Astrocyte of the hippocampus (primary cell): ENCODE results near the gene FAM13A.
"Not testable (repeated sequence)": the region's sequence is repeated elsewhere in the genome, so short reads cannot be mapped to it uniquely, and the experiment has no call there.

Source experiments
- DNase-seq: peaks from one replicate; pipeline ENCODE4 v3.0.0; 2011; ENCODE audit warnings: low read depth, low spot score

Gene FAM13A

DNA sequence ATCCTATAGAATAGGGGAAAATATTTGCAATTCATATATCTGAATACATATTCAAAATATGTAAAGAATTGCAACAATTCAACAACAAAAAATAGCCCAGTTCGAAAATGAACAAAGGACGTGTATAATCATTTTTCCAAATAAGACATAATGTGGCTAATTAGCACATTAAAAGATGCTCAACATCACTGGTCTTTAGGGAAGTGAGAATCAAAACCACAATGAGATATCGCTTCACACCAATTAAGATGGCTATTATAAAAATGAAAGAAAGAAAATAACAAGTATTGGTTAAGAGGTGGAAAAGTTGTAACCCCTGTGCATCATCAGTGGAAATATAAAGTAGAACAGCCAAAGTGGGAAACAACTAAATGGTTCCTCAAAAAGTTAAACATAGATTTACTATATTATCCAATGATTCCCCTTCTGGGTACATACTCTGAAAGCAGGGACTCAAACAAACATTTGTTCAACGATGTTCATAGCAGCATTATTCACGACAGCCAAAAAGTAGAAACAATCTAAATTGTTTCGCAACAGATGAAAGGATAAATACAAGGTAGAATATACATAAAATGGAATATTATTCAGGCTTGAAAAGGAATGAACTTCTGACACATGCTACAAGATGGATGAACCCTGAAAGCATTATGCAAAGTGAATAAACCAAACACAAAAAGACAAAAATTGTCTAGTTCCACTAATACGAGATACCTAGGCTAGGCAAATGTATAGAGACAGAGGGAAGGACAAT is 12.7 kb downstream of the FAM13A start:
- DNase-seq = no peak

DNA sequence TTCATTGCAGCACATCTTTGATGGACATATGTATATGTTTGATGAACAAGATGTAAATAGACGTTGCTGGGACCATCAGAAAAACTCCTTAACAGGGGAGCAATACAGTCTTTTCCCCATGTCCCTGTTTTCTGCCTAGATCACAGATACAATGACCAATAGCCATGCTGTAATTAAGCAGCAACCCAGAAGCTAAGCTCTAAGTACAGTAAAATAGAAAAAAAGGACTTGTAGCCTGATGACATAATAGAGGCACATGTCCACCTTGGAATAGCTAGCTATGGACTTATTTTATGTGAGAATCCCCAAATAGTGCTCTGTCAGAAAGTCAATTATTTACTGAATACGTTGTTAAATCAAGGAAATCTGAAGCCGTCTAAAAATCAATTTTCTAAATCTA is 14.9 kb downstream of the FAM13A start:
- no peak for DNase-seq

DNA sequence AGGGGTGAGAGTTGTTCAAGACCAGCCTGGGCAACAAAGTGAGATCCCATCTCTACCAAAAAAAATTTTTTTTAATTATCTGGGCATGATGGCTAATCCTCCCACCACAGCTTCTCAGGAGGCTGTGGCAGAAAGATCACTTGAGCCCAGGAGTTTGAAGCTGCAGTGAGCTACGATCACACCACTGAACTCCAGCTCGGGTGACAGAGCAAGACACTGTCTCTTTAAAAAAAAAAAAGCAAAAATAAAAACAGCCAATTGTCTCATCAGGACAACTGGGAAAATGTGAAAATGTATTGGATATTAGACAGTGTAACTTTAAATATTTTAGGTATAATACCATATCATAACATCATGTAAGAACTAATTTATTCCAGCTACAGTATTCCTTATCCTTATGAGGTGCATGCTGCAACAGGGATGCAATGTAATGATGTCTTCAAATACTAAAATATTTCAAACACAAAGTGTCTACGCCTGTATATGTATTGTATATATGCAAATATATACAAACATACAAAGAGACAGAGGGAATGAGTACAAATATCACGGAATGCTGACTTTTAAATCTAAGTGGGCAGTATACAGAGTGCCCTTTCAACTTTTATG is 17.2 kb downstream of the FAM13A start:
- DNase-seq = no peak

DNA sequence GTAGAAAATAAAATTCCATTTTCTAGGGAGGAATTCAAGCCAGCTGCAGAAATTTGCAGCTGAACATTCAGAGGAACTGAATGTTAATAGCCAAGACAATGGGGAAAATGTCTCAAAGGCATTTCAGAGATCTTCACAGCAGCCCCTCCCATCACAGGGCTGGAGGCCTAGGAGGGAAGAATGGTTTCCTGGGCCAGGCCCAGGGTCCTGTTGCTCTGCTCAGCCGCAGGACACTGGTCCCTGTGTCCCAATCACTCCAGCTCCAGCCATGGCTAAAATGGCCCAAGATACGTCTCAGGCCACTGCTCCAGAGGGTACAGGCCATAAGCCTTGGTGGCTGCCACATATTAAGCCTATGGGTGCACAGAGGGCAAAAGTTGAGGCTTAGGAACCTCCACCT is 20.4 kb downstream of the FAM13A start:
- DNase-seq = no peak

DNA sequence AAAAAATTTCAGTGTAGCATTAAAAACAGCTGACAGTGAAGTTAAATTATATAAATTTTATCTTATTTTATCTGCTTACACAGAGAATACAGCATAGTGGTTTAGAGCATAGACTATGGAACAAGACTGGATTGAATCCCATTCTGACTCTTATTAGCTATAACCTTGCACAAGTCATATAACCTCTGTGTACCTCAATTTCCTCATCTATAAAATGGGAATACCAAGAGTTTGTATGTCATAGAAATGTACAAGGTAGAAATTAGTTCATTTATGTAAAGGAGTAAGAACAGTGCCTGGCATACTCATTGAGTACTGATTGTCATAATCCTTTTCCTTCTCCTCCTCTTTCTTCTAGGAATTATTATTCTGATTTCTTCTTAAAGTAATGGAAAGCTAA is 25.7 kb downstream of the FAM13A start:
- no peak for DNase-seq

DNA sequence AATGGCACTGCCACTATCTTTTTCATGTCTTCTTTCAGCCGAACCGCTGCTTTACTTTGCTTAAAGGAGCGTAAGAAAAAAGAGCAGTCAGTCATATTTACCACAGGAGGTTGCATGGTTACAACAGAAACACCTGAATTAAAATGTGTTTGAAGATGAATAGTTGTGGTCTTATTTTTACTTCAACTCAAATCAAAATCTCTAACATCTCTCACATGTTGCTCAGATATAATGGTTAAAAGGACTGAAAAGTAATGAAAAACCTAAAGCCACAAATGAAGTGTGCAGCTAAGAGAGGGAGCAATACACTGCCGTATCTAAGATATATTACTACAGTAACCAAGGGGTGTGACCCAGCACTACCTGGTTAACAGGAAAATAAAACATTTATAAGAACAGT is 27.4 kb downstream of the FAM13A start:
- DNase-seq = no peak

DNA sequence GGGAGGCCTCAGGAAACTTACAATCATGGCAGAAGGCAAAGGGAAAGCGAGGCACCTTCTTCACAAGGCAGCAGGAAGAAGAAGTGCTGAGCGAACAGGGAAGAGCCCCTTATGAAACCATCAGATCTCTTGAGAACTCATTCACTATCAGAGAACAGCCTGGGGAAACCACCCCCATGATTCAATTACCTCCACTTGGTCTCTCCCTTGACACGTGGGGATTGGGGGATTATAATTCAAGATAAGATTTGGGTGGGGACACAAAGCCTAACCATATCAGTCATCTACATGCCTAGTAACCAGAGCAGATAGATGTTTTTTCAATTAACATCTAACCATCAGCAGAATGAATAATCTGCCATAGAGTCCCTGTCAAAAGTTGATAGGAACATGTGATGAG is 30.4 kb downstream of the FAM13A start:
- DNase-seq = no peak

DNA sequence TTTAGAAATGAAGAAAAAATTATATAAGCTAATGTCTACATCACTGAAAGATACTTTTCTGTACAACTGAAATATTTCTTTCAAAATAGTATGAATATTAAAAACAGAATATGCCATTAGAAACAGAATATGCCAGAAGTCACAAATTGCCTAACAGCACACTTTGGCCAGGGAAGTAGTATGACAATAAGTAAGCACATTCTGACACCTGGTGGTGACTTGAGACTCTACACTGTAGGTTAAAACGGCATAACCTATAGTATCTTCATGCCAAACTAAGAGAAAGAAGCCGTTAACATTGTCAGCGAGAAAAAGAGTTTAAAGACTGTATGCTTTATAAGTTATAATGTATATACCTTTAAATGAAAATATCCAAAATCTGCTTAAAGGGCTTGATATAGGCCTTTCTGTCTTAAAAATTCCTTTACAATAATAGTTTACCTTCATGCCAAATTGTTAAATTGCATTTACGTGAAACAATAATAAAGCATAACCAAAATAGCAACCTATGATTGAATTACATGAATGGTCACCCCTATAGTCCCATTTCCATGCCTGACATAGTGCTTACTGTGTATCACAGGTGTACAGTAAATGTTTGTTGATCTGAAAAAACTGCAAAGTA is 32.8 kb downstream of the FAM13A start:
- peak; percentile 82 for DNase-seq

DNA sequence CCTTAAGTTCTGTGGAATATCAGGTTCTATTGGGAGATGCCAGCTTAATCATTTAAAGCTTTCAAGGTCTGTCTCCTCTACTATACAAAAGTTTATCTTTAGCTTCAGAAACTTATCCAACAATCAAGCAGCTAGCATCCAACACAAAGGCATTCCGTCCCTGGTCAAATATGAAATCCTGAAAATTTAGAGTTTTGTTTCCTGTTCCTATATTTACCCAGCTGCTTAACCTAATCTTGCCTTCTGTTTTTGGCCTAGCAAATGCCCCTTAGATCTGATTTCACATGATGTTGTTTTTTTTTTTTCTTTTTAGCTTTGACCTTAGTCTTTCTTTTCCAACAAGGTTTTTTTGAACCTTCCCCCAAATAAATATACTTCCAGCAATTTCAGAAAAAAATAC is 33.8 kb downstream of the FAM13A start:
- DNase-seq = no peak

DNA sequence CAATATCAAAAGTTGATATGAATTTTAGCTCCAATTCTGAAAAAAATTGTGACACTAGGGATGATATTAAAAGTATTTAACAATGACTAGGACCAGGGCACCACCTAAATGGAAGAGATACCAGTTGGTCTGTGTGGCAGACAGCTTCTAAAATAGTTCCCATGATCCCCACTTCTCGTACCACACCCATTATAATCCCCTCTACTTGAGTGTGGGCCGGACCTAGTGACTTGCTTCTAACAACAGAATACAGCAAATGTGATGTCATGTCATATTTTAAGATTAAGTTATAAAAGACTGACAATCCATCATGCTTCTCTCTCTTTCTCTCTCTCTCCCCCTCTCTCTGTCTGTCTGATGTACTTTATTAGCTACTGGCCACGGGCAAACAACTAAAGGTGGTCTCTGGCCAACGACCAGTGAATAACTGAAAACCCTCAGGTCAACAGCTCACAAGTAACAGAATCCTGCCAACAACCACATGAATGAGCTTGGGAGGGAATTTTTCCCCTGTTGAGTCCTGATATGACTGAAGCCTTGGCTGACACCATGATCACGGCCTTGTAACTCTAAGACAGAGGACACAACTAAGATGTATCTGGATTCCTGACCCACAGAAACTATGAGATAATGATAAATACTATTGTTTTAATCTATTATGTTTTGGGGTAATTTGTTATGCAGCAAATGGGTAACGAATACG is 34.4 kb downstream of the FAM13A start:
- peak; percentile 72 for DNase-seq

DNA sequence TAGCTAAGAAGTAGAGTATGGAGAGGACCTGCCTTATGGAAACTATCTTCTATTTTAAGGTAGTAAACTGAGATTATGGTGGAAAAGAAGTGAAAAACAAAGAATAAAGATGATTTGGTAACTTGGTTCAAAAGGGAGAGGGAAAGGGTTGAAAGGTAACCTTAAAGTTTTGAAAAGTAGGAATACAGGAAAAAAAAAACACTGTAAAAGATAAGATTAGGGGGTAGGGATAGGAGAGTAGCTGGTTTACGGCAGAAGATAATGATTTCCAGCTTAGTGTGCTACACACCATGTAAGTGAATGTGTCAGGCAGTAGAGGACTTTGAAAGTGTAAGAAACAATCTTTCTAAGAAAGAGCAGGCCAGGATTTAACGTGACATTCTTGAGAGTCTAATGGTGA is 35.3 kb downstream of the FAM13A start:
- DNase-seq = no peak

DNA sequence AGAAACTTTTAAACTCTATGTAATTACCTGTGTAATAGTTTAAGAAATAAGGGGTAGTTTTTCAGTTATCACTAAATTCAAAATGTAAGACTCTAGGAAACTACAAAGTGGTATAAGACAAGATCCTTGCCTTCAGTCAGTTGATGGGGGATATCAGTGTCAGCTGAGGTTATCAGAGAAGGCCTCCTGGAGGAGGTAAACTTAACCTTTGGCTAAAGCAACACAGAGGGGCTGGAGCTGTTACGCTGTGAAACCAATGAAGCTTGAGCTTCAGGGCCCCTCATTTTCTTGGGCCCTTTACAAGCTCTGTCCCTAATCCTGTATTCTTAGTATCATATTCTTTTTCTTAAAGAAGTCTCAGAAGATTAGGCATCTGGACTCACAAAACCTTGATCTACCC is 35.9 kb downstream of the FAM13A start:
- DNase-seq = no peak

DNA sequence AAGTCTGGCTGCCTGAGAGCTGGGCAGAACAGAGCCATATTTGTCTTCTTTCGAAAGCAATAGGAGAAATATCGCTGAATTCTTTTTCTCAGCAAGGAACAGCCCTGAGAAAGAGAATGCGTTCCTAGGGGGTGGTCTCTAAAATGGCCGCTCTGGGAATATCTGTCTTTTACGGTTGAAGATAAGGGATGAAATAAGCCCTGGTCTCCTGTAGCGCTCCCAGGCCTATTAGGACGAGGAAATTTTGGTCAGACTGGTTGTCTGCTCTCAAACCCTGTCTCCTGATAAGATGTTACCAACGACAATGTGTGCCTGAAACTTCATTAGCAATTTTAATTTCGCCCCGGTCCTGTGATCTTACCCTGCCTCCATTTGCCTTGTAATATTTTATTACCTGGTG is 42.1 kb downstream of the FAM13A start:
- not testable (repeated sequence) for DNase-seq

DNA sequence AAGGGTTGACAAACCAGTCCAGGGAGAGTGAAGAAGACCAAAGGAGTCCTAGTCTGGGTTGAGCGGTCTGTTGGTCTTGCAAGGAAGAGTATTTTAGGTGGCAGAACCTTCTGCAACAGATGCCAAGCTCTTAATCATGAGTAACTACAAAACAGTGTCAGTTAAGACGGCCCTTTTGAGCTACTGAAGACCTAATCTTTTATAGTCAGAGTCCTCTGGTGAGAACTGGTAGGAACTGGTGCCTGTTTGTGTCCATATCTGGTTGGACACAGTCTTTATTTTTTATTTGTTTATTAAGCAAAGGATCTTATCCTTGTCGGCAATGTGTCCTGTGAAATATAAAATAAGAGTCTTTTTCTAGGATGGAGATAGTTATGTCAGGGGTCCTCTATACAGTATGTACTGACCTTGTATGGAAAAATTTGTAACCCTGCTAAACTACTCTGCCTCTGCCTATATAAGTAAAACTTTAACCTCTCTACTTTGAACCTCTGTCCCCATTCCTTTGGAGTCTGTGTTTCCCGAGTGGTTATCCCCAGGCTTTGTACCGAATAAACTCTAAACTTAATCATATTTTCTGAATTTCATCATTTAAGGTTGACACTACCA is 47.1 kb downstream of the FAM13A start:
- DNase-seq = no peak

DNA sequence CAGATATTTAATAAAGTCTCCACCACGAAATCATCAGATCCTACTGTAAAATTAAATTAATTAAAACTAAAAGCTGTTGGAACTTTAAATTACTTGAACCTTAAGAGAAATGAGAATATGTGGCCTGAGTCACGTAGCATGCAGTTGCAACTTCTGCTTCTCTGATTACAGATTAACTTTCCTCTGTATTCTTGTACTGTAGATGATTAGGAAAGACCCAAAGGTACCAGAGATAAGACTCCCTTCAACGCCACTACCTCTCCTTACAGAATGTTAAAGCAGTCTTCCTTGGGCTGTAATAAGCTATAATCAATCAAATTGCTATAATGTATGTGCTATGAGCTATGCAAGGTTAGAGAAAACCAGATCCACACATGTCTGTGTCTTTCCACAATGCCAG is 47.9 kb downstream of the FAM13A start:
- DNase-seq = no peak

DNA sequence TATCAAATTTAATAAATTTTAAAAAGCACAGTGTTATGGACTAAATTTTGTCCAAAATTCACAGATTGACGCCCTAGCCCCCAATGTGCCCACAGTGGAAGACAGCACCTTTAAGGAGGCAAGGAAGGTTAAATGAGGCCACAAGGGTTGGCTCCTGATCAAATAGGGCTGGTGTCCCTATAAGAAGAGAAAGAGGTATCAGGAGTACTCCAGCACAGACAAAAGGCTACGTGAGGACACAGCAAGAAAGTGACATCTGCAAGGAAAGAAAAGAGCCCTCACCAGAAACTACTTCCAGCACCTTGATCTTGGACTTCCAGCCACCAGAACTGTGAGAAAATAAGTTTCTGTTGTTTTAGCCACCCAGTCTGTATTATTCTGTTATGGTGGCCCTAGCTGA is 48.8 kb downstream of the FAM13A start:
- no peak for DNase-seq

DNA sequence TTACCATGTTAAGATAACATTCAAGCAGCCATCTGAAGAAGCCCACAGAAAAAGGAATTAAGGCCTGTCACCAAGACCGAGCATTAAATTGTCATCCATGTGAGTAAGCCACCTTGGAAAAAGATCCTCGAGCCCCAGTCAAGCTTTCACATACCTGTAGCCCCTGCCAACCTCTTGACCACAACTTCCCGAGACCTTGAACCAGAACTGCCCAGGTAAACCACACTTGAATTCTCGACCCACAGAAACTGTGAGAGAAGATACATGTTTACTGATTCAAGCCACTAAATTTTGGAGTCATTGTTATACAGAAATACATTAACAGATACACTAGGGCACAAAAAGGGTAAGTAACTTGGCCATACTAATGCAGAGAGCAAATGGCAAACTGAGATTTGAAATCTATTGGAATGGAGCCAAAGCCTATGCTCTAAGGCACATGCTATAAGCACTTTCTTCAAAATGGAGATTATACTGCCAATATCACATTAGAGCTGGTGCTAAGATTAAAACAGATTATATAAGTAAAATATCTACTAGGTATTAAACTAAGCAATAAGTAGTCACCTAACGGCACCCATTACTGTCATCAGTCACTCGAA is 49.5 kb downstream of the FAM13A start:
- DNase-seq = no peak

DNA sequence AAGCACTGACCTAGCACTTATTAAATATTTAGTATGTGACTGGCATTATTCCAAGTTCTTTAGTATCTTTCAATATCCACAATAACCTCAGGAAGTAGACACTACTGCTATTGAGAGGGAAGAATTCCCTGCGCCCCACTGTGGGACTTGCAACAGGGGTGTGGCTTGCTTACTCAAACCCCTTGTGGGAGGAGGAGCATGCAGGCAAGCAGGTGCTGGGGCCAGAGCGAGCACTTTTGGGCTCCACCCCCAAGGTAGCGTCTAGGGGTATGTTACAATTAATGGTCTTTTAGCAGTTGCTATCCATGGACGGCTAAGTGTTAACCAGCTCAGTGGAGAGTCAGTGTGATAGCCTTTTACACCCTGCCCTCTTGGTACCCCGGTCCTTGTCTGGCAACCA is 50.7 kb downstream of the FAM13A start:
- DNase-seq = no peak

DNA sequence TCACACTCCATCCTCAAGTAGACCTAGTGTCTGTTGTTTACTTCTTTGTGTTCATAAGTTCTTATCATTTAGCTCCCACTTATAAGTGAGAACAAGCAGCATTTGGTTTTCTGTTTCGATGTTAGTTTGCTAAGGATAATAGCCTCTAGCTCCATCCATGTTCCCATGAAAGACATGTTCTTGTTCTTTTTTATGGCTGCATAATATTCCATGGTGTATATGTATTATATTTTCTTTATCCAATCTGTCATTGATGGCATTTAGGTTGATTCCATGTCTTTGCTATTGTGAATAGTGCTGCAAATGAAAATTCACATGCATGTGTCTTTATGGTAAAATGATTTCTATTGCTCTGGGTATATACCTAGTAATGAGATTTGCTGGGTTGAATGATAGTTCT is 51.9 kb downstream of the FAM13A start:
- DNase-seq = not testable (repeated sequence)

DNA sequence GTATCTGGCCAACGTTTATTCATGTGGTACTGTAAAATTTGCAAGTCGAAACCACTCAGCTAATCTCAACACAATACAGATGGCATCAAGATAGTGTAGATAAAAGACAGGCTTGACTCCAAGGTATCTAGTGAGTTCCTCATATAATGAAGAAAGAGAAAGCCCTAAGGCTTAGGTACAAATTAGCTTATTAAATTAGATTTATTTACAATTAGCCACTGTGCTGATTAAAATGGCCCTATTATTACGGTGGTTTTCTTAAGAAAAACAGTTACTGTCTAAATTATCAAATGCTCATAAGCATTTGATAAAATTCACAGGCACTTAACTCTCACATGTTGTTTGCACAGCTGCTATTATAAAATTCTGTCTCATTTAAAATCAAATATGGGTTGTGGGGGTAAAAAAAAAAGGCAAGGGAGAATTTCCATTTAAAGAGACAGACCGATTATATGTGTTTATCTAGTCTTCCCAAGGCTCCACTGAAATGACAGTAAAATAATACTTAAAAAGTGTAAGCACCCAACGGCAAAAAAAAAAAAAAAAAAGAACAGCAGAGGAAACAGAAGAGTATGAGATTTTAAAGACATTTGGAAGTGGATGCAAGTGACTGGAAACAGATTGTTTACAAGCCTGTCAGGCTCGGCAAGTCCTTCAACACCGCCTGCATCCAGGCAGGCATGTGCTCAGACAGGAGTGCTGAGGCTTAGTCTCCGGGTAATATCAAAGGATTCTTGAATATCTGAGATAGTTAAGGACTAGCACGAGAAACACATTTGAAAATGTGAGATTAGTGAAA is 55.1 kb downstream of the FAM13A start:
- DNase-seq = no peak

DNA sequence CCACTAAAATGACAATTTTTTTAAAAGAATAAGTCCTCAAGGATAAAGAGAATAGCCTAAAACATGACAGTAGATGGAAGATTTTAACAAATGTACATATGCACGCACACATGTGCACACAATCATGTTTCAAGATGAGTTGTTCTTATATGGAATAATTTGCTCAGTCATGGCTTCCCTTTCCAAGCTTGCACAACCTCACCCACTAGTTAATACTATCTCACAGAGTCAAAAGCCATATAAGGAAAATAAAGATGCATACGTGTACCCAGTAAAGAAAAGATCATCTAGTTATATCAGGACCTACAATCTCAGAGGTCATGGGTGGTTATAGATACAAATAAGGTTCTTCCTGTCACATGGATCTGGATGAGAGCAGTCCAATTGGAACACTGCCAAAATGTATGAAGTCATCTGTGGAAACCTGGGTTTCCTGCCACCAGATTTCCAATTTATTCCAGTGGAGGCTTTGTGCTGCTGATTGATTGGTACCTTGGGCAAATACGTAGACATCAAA is 56.1 kb downstream of the FAM13A start:
- peak; percentile 56 for DNase-seq
